Gastrocnemius medialis (tissue), 4 donors: ENCODE measurements around the gene CPNE2. TPM values are rescaled to one million over a fixed set of nuclear protein-coding genes. Genes with fewer than 3 reads are reported as not detected.

ENCODE experiments used
- ATAC-seq, 2 donors: fragments of 150-250 bp; one replicate each; pipeline ENCODE4 v1.9.1; 2016
- DNase-seq, 2 donors: peaks; one replicate each; pipeline ENCODE4 v3.0.0-alpha.2; 2019
- H3K27ac ChIP-seq, 4 donors: fragments of 200-600 bp; sonication (generic); 1 replicate in 1 of 4; 2 replicates in 3 of 4; pipeline ENCODE4 v1.5.1; 2016 to 2018; ENCODE audit warnings: mild to moderate bottlenecking in 2 of 4, moderate library complexity in 1 of 4
- H3K27me3 ChIP-seq, 3 donors: fragments of 200-600 bp; sonication (generic) in 2 of 3; 1 replicate in 1 of 3; 2 replicates in 2 of 3; pipeline versions ENCODE4 v1.5.1 to v1.6.0; 2016 to 2019; ENCODE audit warnings: mild to moderate bottlenecking in 1 of 3, moderate library complexity in 1 of 3
- H3K36me3 ChIP-seq, 2 donors: fragments of 200-600 bp; sonication (generic) in 1 of 2; one replicate each; pipeline ENCODE4 v1.5.1; 2017 to 2018
- H3K4me1 ChIP-seq, 2 donors: fragments of 200-600 bp; sonication (generic) in 1 of 2; one replicate each; pipeline ENCODE4 v1.5.1; 2016 to 2017; ENCODE audit warnings: mild to moderate bottlenecking in 2 of 2
- H3K4me3 ChIP-seq, 4 donors: fragments of 200-600 bp; sonication (generic) in 3 of 4; 1 replicate in 1 of 4; 2 replicates in 3 of 4; pipeline ENCODE4 v1.5.1; 2016 to 2019; ENCODE audit warnings: mild to moderate bottlenecking in 2 of 4
- H3K9me3 ChIP-seq, 3 donors: fragments of 200-600 bp; sonication (generic) in 2 of 3; 1 replicate in 1 of 3; 2 replicates in 2 of 3; pipeline ENCODE4 v1.5.1; 2016 to 2019
- CTCF ChIP-seq, 5 experiments: fragments of 450-650 bp in 3 of 5; fragments of 200-600 bp in 2 of 5; sonication (generic) in 2 of 5; IDR thresholded peaks in 4 of 5; conservative IDR thresholded peaks in 1 of 5; 1 replicate in 4 of 5; 2 replicates in 1 of 5; pipeline ENCODE4 v1.5.1; 2016 to 2019; ENCODE audit warnings: antibody characterized with exemption in 5 of 5, mild to moderate bottlenecking in 3 of 5, moderate library complexity in 3 of 5
- POLR2A ChIP-seq, 2 donors: fragments of 450-650 bp; IDR thresholded peaks; one replicate each; pipeline ENCODE4 v1.6.1; 2017; ENCODE audit warnings: antibody characterized with exemption in 2 of 2, mild to moderate bottlenecking in 2 of 2, moderate library complexity in 2 of 2
- in situ Hi-C, 4 donors: fragments of 200-750 bp; cut with MboI; loops; one replicate each; pipeline versions ENCODE4 v1.15.0 to v1.8.0; 2017; ENCODE audit warnings: low sequenced_read_pairs in 4 of 4
- intact Hi-C: fragments of 100-400 bp; cut with DNase I; formaldehyde crosslinking; loops from one replicate; pipeline ENCODE4 v1.15.1; 2023; ENCODE audit warnings: low total_unique reads
- total RNA-seq, 4 donors: library from RNA; depleted of rRNA; stranded (reverse); fragments of >200 nt; gene quantifications; one replicate each; pipeline versions ENCODE4 v1.1.0 to v1.2.3, GENCODE V29; 2016

Gene CPNE2
- total RNA-seq, 4 donors from 2014 or later: 11.7 to 20.0 (median 17.2) TPM

- DNase-seq (no peak), ATAC-seq (no peak)
- TF ChIP-seq POLR2A (IDR thresholded peaks at IDR 0.05) (no peak), CTCF (IDR thresholded peaks at IDR 0.05 in 4 of 5, conservative IDR thresholded peaks at IDR 0.05 in 1 of 5) (no peak)
- H3K36me3 ChIP-seq: no peaks in the 10 kb centered on the region
- no peaks in the 10 kb centered on the region for H3K27me3 ChIP-seq
- no peaks in the 10 kb centered on the region for H3K9me3 ChIP-seq
- in situ Hi-C loops (no loop called here), intact Hi-C loops (no loop called here)
- H3K4me1 ChIP-seq: no peaks in the 10 kb centered on the region
- no peak overlapping the region for H3K4me3 ChIP-seq
- H3K27ac ChIP-seq: no peak overlapping the region
These were observed 8.1 kb downstream of the CPNE2 start for GRCh38 chr16:57100445-57100844.

GRCh38 chr16:57102888-57103851 is 10.8 kb downstream of the CPNE2 start:
- Histone ChIP-seq H3K4me3 (no peak overlapping the region), H3K27ac (no peak overlapping the region), H3K36me3 (no peaks in the 10 kb centered on the region), H3K4me1 (peaks cover 0 to 11% of the 10 kb centered on the region in 2 donors), H3K27me3 (no peaks in the 10 kb centered on the region), H3K9me3 (no peaks in the 10 kb centered on the region)
- intact Hi-C loops: no loop called here
- DNase-seq: no peak
- TF ChIP-seq POLR2A (IDR thresholded peaks at IDR 0.05): no peak
- no peak for TF ChIP-seq CTCF (IDR thresholded peaks at IDR 0.05 in 4 of 5, conservative IDR thresholded peaks at IDR 0.05 in 1 of 5)
- in situ Hi-C loops: no loop called here
- no peak for ATAC-seq

- ATAC-seq (no peak), DNase-seq (no peak)
- no peak overlapping the region for H3K4me3 ChIP-seq
- H3K27ac ChIP-seq: no peak overlapping the region
- in situ Hi-C loops: no loop called here
- intact Hi-C loops: no loop called here
- no peaks in the 10 kb centered on the region for H3K36me3 ChIP-seq
- peaks cover 0 to 11% of the 10 kb centered on the region in 2 donors for H3K4me1 ChIP-seq
- TF ChIP-seq CTCF (IDR thresholded peaks at IDR 0.05 in 4 of 5, conservative IDR thresholded peaks at IDR 0.05 in 1 of 5) (no peak), POLR2A (IDR thresholded peaks at IDR 0.05) (no peak)
- H3K27me3 ChIP-seq: no peaks in the 10 kb centered on the region
- H3K9me3 ChIP-seq: no peaks in the 10 kb centered on the region
These were observed 12.3 kb downstream of the CPNE2 start for GRCh38 chr16:57104706-57105105.

- Histone ChIP-seq H3K27me3 (no peaks in the 10 kb centered on the region), H3K9me3 (no peaks in the 10 kb centered on the region), H3K4me1 (peaks cover 0 to 11% of the 10 kb centered on the region in 2 donors), H3K36me3 (no peaks in the 10 kb centered on the region), H3K4me3 (no peak overlapping the region), H3K27ac (no peak overlapping the region)
- TF ChIP-seq CTCF (IDR thresholded peaks at IDR 0.05 in 4 of 5, conservative IDR thresholded peaks at IDR 0.05 in 1 of 5) (no peak), POLR2A (IDR thresholded peaks at IDR 0.05) (no peak)
- ATAC-seq (no peak), DNase-seq (no peak)
- intact Hi-C loops (no loop called here), in situ Hi-C loops (no loop called here)
These were observed 12.8 kb downstream of the CPNE2 start for GRCh38 chr16:57105184-57105583.
